Hematopoietic multipotent progenitor cell treated with erythropoietin and hydrocortisone succinate and interleukin-3 and kit ligand, for 17 days (in vitro differentiated cells): ENCODE results near the gene SRP68.
"Not testable (repeated sequence)": the region's sequence is repeated elsewhere in the genome, so short reads cannot be mapped to it uniquely, and the experiment has no call there.

ENCODE experiments used
- DNase-seq: peaks from one replicate; pipeline ENCODE4 v3.0.0-alpha.2; 2015; ENCODE audit warnings: low spot score

Gene SRP68

GRCh38 chr17:76089680-76090516, 17.6 kb upstream of the SRP68 start:
- no peak for DNase-seq

- no peak for DNase-seq
Measured at GRCh38 chr17:76088868-76089576, 16.7 kb upstream of the SRP68 start.

GRCh38 chr17:76088041-76088867, 15.9 kb upstream of the SRP68 start:
- DNase-seq, result no peak

- DNase-seq, result no peak
Measured at GRCh38 chr17:76087531-76087930, 15.2 kb upstream of the SRP68 start.

GRCh38 chr17:76086384-76086783, 14.1 kb upstream of the SRP68 start:
- DNase-seq, result no peak

- DNase-seq, result no peak
Measured at GRCh38 chr17:76085731-76086366, 13.5 kb upstream of the SRP68 start.

- DNase-seq, result no peak
Measured at GRCh38 chr17:76085066-76085730, 12.9 kb upstream of the SRP68 start.

GRCh38 chr17:76083536-76084182, 11.3 kb upstream of the SRP68 start:
- no peak for DNase-seq

GRCh38 chr17:76082326-76083251, 10.3 kb upstream of the SRP68 start:
- DNase-seq, result no peak

- no peak for DNase-seq
Measured at GRCh38 chr17:76081295-76082210, 9.2 kb upstream of the SRP68 start.

- no peak for DNase-seq
Measured at GRCh38 chr17:76080768-76081287, 8.5 kb upstream of the SRP68 start.

- DNase-seq, result no peak
Measured at GRCh38 chr17:76079956-76080767, 7.8 kb upstream of the SRP68 start.

GRCh38 chr17:76079535-76079955, 7.2 kb upstream of the SRP68 start:
- no peak for DNase-seq

- DNase-seq, result no peak
Measured at GRCh38 chr17:76078860-76079534, 6.7 kb upstream of the SRP68 start, which contains the start of gene ZACN. Gene ZACN (plus strand): TSS chr17:76079182. CDS start chr17:76079265, 83 bp downstream.

- DNase-seq, result not testable (repeated sequence)
Measured at GRCh38 chr17:76078370-76078769, 6.1 kb upstream of the SRP68 start.

GRCh38 chr17:76077584-76078110, 5.3 kb upstream of the SRP68 start:
- DNase-seq, result no peak
